ENCODE measurements around the gene EVPL. TPM values are rescaled to one million over a fixed set of nuclear protein-coding genes. Genes with fewer than 3 reads are reported as not detected.
A peak's percentile ranks its signal among the peaks of the same experiment; 100 is the strongest.

The EVPL gene
- total and polyA plus RNA-seq, 2 experiments from 2014 or later, result 0.47 to 1.3 TPM

- TF ChIP-seq NANOG (IDR thresholded peaks at IDR 0.05; ENCODE audit: borderline replicate concordance), result no peak
- TF ChIP-seq JUNB (IDR thresholded peaks at IDR 0.05; ENCODE audit: unreplicated experiment), result no peak
- Histone ChIP-seq H3K27me3 (ENCODE audit: insufficient read depth) (no peaks in the 10 kb centered on the region), H3F3A (replicated peaks; ENCODE audit: low read depth) (peaks cover 24% of the 10 kb centered on the region), H3K27ac (ENCODE audit: low read depth) (0 out of 2 replicates have a peak overlapping the region, but pooled peaks have one; percentile 70), H3K36me3 (ENCODE audit: insufficient read depth) (no peaks in the 10 kb centered on the region), H3K4me3 (no peak overlapping the region), H3K4me2 (no peak overlapping the region), H3K4me1 (ENCODE audit: insufficient read depth) (peaks cover 44% of the 10 kb centered on the region), H4K20me1 (replicated peaks; ENCODE audit: insufficient read depth) (no peaks in the 10 kb centered on the region), H3K79me2 (replicated peaks; ENCODE audit: insufficient read depth) (peaks cover 59% of the 10 kb centered on the region), H3K9me2 (ENCODE audit: insufficient read depth) (no peaks in the 10 kb centered on the region), H2AFZ (no peak overlapping the region)
- peaks cover 17% of the 10 kb centered on the region; the same call in 2 of the 3 replicates for H3K36me3 Mint-ChIP-seq (ENCODE audit: low read depth)
- H3K9me3 Mint-ChIP-seq, result no peaks in the 10 kb centered on the region
- H3K4me1 Mint-ChIP-seq, result peaks cover 47% of the 10 kb centered on the region
- DNase-seq (ENCODE audit: low spot score) (no peak), ATAC-seq (no peak)
- H3K27ac Mint-ChIP-seq, result peak overlapping the region; percentile 99
- H3K4me3 Mint-ChIP-seq, result peak overlapping the region; percentile 95
- H3K27me3 Mint-ChIP-seq (ENCODE audit: insufficient read depth, low read depth, poor library complexity), result peaks cover 19% of the 10 kb centered on the region
Measured at GRCh38 chr17:75981019-75981615, 46.0 kb downstream of the EVPL start.

GRCh38 chr17:75980188-75981018, 46.7 kb downstream of the EVPL start:
- no peaks in the 10 kb centered on the region for H3K27me3 ChIP-seq (ENCODE audit: insufficient read depth)
- H3K4me2 ChIP-seq, result peak overlapping the region; percentile 82
- peaks cover 24% of the 10 kb centered on the region for H3F3A ChIP-seq (replicated peaks; ENCODE audit: low read depth)
- H3K4me3 ChIP-seq, result peak overlapping the region; percentile 81
- peaks cover 17% of the 10 kb centered on the region; the same call in 2 of the 3 replicates for H3K36me3 Mint-ChIP-seq (ENCODE audit: low read depth)
- H4K20me1 ChIP-seq (replicated peaks; ENCODE audit: insufficient read depth), result no peaks in the 10 kb centered on the region
- H2AFZ ChIP-seq, result no peak overlapping the region
- peaks cover 51% of the 10 kb centered on the region for H3K4me1 Mint-ChIP-seq
- peaks cover 61% of the 10 kb centered on the region for H3K79me2 ChIP-seq (replicated peaks; ENCODE audit: insufficient read depth)
- peak overlapping the region; percentile 95 for H3K4me3 Mint-ChIP-seq
- no peaks in the 10 kb centered on the region for H3K36me3 ChIP-seq (ENCODE audit: insufficient read depth)
- H3K9me3 Mint-ChIP-seq, result no peaks in the 10 kb centered on the region
- H3K27ac ChIP-seq (ENCODE audit: low read depth), result peak overlapping the region; percentile 98
- no peak for DNase-seq (ENCODE audit: low spot score)
- no peak for ATAC-seq
- no peaks in the 10 kb centered on the region for H3K9me2 ChIP-seq (ENCODE audit: insufficient read depth)
- H3K27ac Mint-ChIP-seq, result peak overlapping the region; percentile 99
- H3K4me1 ChIP-seq (ENCODE audit: insufficient read depth), result peaks cover 44% of the 10 kb centered on the region
- peaks cover 19% of the 10 kb centered on the region for H3K27me3 Mint-ChIP-seq (ENCODE audit: insufficient read depth, low read depth, poor library complexity)
- TF ChIP-seq EZH2 (IDR thresholded peaks at IDR 0.05; ENCODE audit: low read depth, unreplicated experiment), result no peak
- no peak for TF ChIP-seq ETS1 (IDR thresholded peaks at IDR 0.05)
- TF ChIP-seq CTCF (conservative IDR thresholded peaks at IDR 0.05; ENCODE audit: low read depth in 2 of 2), result no peak
- no peak for TF ChIP-seq ZNF331 (CRISPR knock-in tag; IDR thresholded peaks at IDR 0.05; ENCODE audit: low read depth)
- no peak for TF ChIP-seq REST (IDR thresholded peaks at IDR 0.05; ENCODE audit: unreplicated experiment)
- no peak for TF ChIP-seq CREB1 (CRISPR knock-in tag; IDR thresholded peaks at IDR 0.05; ENCODE audit: low read depth)

All from GM23338 (cell line).